OCI-LY3 (cell line): ENCODE results near the gene PMF1.

ENCODE experiments used
- EZH2phosphoT487 ChIP-seq: fragments of 200-600 bp; shearing (Covaris generic); IDR thresholded peaks from 2 replicates; pipeline ENCODE4 v1.6.1; 2018; ENCODE audit warnings: antibody characterized with exemption, mixed run types, low read depth
- TF ChIP-seq, protein P1 (sequence below): fragments of 200-600, 300-600 bp; sonication (generic); IDR thresholded peaks from 2 replicates; pipeline ENCODE4 v1.5.1; 2014; ENCODE audit warnings: antibody characterized with exemption, low read length, low read depth

DNA sequence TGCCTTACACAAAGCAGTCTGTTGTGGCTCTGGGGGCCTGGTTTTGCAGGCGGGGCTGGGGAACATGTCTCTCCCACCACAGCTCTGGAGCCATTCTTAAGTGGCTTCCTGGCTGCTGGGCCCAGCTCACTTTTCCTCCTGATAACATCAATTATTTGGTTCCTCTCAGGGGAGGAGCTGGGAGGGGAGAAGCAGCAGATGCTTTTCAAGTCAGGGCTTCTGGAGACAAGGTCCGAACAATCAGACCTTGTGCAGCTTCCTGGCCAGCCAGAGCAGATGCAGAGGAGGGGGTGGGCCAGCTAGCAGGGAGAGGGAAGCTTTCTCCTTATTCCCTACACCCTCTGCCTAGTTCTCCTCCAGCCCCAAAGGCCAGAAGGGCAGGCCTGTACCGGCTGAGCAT, 38.7 kb downstream of the PMF1 start:
- TF ChIP-seq, protein P1, sequence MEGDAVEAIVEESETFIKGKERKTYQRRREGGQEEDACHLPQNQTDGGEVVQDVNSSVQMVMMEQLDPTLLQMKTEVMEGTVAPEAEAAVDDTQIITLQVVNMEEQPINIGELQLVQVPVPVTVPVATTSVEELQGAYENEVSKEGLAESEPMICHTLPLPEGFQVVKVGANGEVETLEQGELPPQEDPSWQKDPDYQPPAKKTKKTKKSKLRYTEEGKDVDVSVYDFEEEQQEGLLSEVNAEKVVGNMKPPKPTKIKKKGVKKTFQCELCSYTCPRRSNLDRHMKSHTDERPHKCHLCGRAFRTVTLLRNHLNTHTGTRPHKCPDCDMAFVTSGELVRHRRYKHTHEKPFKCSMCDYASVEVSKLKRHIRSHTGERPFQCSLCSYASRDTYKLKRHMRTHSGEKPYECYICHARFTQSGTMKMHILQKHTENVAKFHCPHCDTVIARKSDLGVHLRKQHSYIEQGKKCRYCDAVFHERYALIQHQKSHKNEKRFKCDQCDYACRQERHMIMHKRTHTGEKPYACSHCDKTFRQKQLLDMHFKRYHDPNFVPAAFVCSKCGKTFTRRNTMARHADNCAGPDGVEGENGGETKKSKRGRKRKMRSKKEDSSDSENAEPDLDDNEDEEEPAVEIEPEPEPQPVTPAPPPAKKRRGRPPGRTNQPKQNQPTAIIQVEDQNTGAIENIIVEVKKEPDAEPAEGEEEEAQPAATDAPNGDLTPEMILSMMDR, result no peak
- no peak for TF ChIP-seq EZH2phosphoT487
